ENCODE measurements around the gene PADI2. TPM values are rescaled to one million over a fixed set of nuclear protein-coding genes. Genes with fewer than 3 reads are reported as not detected.

PADI2 gene
- total and polyA plus RNA-seq, 4 donors: 0.25 to 2.4 (median 0.96) TPM

- H3K9me3 ChIP-seq (ENCODE audit: control insufficient read depth in 4 of 4, low read length in 3 of 4): peaks cover 0 to 4% (median 0%) of the 10 kb centered on the region in 4 donors
- 72% methylated on average over 2 of the region's 2 CpGs for WGBS
- no peak for DNase-seq (ENCODE audit: low spot score)
- no peaks in the 10 kb centered on the region for H3K4me1 ChIP-seq (ENCODE audit: control insufficient read depth in 4 of 4, insufficient read depth in 4 of 4, low read length in 3 of 4)
- TF ChIP-seq REST (IDR thresholded peaks at IDR 0.05) (no peak), FOXA2 (IDR thresholded peaks at IDR 0.05) (no peak), CTCF (IDR thresholded peaks at IDR 0.05; ENCODE audit: low read depth, low read length, missing input control) (no peak), JUND (IDR thresholded peaks at IDR 0.05) (no peak), ZBTB33 (IDR thresholded peaks at IDR 0.05) (no peak), SP1 (IDR thresholded peaks at IDR 0.05) (no peak), MAX (IDR thresholded peaks at IDR 0.05) (no peak), TAF1 (conservative IDR thresholded peaks at IDR 0.05) (no peak), GABPA (IDR thresholded peaks at IDR 0.05 in 1 of 2, conservative IDR thresholded peaks at IDR 0.05 in 1 of 2) (no peak)
- H3K9ac ChIP-seq (ENCODE audit: low read depth in 1 of 2, low read length in 2 of 2): no peak overlapping the region
- H3K27me3 ChIP-seq (ENCODE audit: control insufficient read depth in 4 of 4, insufficient read depth in 4 of 4, low read length in 3 of 4): peaks cover 0 to 8% (median 7%) of the 10 kb centered on the region in 4 donors
- H3K4me3 ChIP-seq (ENCODE audit: low read depth in 1 of 3, low read length in 3 of 3): no peak overlapping the region
- H3K27ac ChIP-seq (ENCODE audit: low read depth in 1 of 2, low read length in 2 of 2): no peak overlapping the region
- H3K36me3 ChIP-seq (ENCODE audit: control insufficient read depth in 4 of 4, insufficient read depth in 3 of 4, low read depth in 1 of 4, low read length in 3 of 4): no peaks in the 10 kb centered on the region
Observed at GRCh38 chr1:17145648-17146047, 26.4 kb upstream of the PADI2 start.

- no peak overlapping the region for H3K9ac ChIP-seq (ENCODE audit: low read depth in 1 of 2, low read length in 2 of 2)
- no peak overlapping the region for H3K4me3 ChIP-seq (ENCODE audit: low read depth in 1 of 3, low read length in 3 of 3)
- peaks cover 0 to 8% (median 1%) of the 10 kb centered on the region in 4 donors for H3K27me3 ChIP-seq (ENCODE audit: control insufficient read depth in 4 of 4, insufficient read depth in 4 of 4, low read length in 3 of 4)
- H3K27ac ChIP-seq (ENCODE audit: low read depth in 1 of 2, low read length in 2 of 2): no peak overlapping the region
- peaks cover 0 to 4% (median 0%) of the 10 kb centered on the region in 4 donors for H3K9me3 ChIP-seq (ENCODE audit: control insufficient read depth in 4 of 4, low read length in 3 of 4)
- no peaks in the 10 kb centered on the region for H3K4me1 ChIP-seq (ENCODE audit: control insufficient read depth in 4 of 4, insufficient read depth in 4 of 4, low read length in 3 of 4)
- no peaks in the 10 kb centered on the region for H3K36me3 ChIP-seq (ENCODE audit: control insufficient read depth in 4 of 4, insufficient read depth in 3 of 4, low read depth in 1 of 4, low read length in 3 of 4)
- no peak for TF ChIP-seq HNF4A (conservative IDR thresholded peaks at IDR 0.05)
- no peak for TF ChIP-seq NR2F2 (IDR thresholded peaks at IDR 0.05)
- no peak for TF ChIP-seq FOXA1 (IDR thresholded peaks at IDR 0.05)
- no peak for TF ChIP-seq CTCF (IDR thresholded peaks at IDR 0.05; ENCODE audit: low read depth, low read length, missing input control)
- DNase-seq (ENCODE audit: low spot score): no peak
- 82% methylated on average over 3 of the region's 3 CpGs for WGBS
Observed at GRCh38 chr1:17143760-17144159, 24.5 kb upstream of the PADI2 start.

Data from liver (tissue), 9 donors.